Hematopoietic multipotent progenitor cell treated with erythropoietin and hydrocortisone succinate and interleukin-3 and kit ligand, for 8 days (in vitro differentiated cells): Measurements from ENCODE around the gene FBXL2.
"Not testable (repeated sequence)": the region's sequence is repeated elsewhere in the genome, so short reads cannot be mapped to it uniquely, and the experiment has no call there.

ENCODE experiments used
- DNase-seq: peaks from one replicate; pipeline ENCODE4 v3.0.0-alpha.2; 2015

The FBXL2 gene

GRCh38 chr3:33317963-33318709 lies 40.9 kb downstream of the FBXL2 start:
- DNase-seq: peak; percentile 21

- DNase-seq: peak; percentile 11
Observed at GRCh38 chr3:33318710-33319380, 41.6 kb downstream of the FBXL2 start.

GRCh38 chr3:33322412-33322811 lies 45.2 kb downstream of the FBXL2 start:
- DNase-seq: no peak

- no peak for DNase-seq
Observed at GRCh38 chr3:33331414-33331813, 54.2 kb downstream of the FBXL2 start.

GRCh38 chr3:33334364-33334763 lies 57.1 kb downstream of the FBXL2 start:
- no peak for DNase-seq

GRCh38 chr3:33338936-33339465 lies 61.8 kb downstream of the FBXL2 start:
- DNase-seq: not testable (repeated sequence)

GRCh38 chr3:33339758-33340157 lies 62.5 kb downstream of the FBXL2 start:
- DNase-seq: no peak

- DNase-seq: no peak
Observed at GRCh38 chr3:33355611-33356010, 78.4 kb downstream of the FBXL2 start.

GRCh38 chr3:33358172-33358781 lies 81.0 kb downstream of the FBXL2 start:
- no peak for DNase-seq

GRCh38 chr3:33360136-33360825 lies 83.0 kb downstream of the FBXL2 start:
- no peak for DNase-seq

GRCh38 chr3:33363113-33363800 lies 86.0 kb downstream of the FBXL2 start:
- DNase-seq: no peak

GRCh38 chr3:33364060-33364459 lies 86.8 kb downstream of the FBXL2 start:
- no peak for DNase-seq

- DNase-seq: no peak
Observed at GRCh38 chr3:33364531-33365128, 87.4 kb downstream of the FBXL2 start.

- peak; percentile 65 for DNase-seq
Observed at GRCh38 chr3:33372218-33373081, 95.2 kb downstream of the FBXL2 start.

- no peak for DNase-seq
Observed at GRCh38 chr3:33373082-33373437, 95.8 kb downstream of the FBXL2 start.

- no peak for DNase-seq
Observed at GRCh38 chr3:33377489-33377888, 100.2 kb downstream of the FBXL2 start.

GRCh38 chr3:33377931-33378330 lies 100.7 kb downstream of the FBXL2 start:
- no peak for DNase-seq

GRCh38 chr3:33380653-33381052 lies 103.4 kb downstream of the FBXL2 start:
- no peak for DNase-seq

GRCh38 chr3:33383951-33384350 lies 106.7 kb downstream of the FBXL2 start:
- no peak for DNase-seq

GRCh38 chr3:33385423-33385822 lies 108.2 kb downstream of the FBXL2 start:
- DNase-seq: no peak

- DNase-seq: no peak
Observed at GRCh38 chr3:33386631-33387030, 109.4 kb downstream of the FBXL2 start.
